ENCODE data around the gene ZNF544. TPM values are rescaled to one million over a fixed set of nuclear protein-coding genes. Genes with fewer than 3 reads are reported as not detected.

The ZNF544 gene
- polyA plus RNA-seq, 1 donor from 2014 or later = 22.7 TPM

DNA sequence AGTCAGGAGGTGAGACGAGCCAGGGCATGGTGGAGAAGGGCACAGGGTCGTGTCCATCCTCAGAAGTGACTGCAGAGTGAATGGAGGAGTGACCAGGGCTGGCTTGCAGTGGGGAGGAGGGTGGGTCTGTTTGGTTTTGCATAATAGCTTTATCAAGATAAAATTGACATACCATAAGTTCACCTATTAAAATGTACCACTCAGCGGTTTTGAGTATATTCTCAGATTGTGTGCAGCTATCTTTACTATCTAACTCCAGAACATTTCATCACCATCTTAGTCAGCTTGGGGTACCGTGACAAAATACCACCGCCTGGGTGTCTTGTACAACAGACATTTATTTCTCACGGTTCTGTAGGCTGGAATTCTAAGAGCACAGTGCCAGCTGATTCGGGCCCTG lies 63.2 kb downstream of the ZNF544 start:
- H3K36me3 ChIP-seq (ENCODE audit: insufficient read depth, low read length) = peaks cover 58% of the 10 kb centered on the region
- peaks cover 42% of the 10 kb centered on the region for H3K9me3 ChIP-seq (ENCODE audit: low read length)
- TF ChIP-seq EZH2 (IDR thresholded peaks at IDR 0.05; ENCODE audit: borderline replicate concordance, insufficient read depth, low read length, poor library complexity, severe bottlenecking) (no peak), POLR2AphosphoS5 (IDR thresholded peaks at IDR 0.05) (no peak), EP300 (conservative IDR thresholded peaks at IDR 0.05; ENCODE audit: poor library complexity, severe bottlenecking) (no peak), TAF1 (IDR thresholded peaks at IDR 0.05; ENCODE audit: low read depth) (no peak), SMC3 (conservative IDR thresholded peaks at IDR 0.05; ENCODE audit: poor library complexity) (no peak)
- TF ChIP-seq, protein P1, sequence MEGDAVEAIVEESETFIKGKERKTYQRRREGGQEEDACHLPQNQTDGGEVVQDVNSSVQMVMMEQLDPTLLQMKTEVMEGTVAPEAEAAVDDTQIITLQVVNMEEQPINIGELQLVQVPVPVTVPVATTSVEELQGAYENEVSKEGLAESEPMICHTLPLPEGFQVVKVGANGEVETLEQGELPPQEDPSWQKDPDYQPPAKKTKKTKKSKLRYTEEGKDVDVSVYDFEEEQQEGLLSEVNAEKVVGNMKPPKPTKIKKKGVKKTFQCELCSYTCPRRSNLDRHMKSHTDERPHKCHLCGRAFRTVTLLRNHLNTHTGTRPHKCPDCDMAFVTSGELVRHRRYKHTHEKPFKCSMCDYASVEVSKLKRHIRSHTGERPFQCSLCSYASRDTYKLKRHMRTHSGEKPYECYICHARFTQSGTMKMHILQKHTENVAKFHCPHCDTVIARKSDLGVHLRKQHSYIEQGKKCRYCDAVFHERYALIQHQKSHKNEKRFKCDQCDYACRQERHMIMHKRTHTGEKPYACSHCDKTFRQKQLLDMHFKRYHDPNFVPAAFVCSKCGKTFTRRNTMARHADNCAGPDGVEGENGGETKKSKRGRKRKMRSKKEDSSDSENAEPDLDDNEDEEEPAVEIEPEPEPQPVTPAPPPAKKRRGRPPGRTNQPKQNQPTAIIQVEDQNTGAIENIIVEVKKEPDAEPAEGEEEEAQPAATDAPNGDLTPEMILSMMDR (IDR thresholded peaks at IDR 0.05; ENCODE audit: poor library complexity, severe bottlenecking) = no peak

DNA sequence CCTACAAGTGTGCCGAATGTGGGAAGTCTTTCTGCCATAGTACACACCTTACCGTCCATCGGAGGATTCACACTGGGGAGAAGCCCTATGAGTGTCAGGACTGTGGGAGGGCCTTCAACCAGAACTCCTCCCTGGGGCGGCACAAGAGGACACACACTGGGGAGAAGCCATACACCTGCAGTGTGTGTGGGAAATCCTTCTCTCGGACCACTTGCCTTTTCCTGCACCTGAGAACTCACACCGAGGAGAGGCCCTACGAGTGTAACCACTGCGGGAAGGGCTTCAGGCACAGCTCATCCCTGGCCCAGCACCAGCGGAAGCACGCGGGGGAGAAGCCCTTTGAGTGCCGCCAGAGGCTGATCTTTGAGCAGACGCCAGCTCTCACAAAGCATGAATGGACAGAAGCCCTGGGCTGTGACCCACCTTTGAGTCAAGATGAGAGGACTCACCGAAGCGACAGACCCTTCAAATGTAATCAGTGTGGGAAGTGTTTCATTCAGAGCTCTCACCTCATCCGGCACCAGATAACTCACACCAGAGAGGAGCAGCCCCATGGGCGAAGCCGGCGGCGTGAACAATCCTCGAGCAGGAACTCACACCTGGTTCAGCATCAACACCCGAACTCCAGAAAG lies 66.1 kb downstream of the ZNF544 start:
- Histone ChIP-seq H3F3A (ENCODE audit: insufficient read depth, low read length, poor library complexity, severe bottlenecking) (no peaks in the 10 kb centered on the region), H2AFZ (ENCODE audit: low read depth, low read length) (no peak overlapping the region), H3K36me3 (ENCODE audit: insufficient read depth, low read length) (peaks cover 42% of the 10 kb centered on the region), H3K9me3 (ENCODE audit: low read length) (peaks cover 35% of the 10 kb centered on the region), H4K20me1 (ENCODE audit: insufficient read depth) (no peaks in the 10 kb centered on the region), H3K27me3 (ENCODE audit: insufficient read depth, low read depth, low read length) (no peaks in the 10 kb centered on the region), H3K4me2 (ENCODE audit: low read length) (no peak overlapping the region), H3K79me2 (replicated peaks; ENCODE audit: insufficient read depth, low read length) (peaks cover 25% of the 10 kb centered on the region), H3K9ac (ENCODE audit: low read length) (no peak overlapping the region), H3K27ac (ENCODE audit: low read length) (no peak overlapping the region), H3K9me2 (ENCODE audit: insufficient read depth, low read length) (no peaks in the 10 kb centered on the region), H3K4me3 (ENCODE audit: low read length) (no peak overlapping the region)
- TF ChIP-seq SMC3 (conservative IDR thresholded peaks at IDR 0.05; ENCODE audit: poor library complexity) (no peak), EP300 (conservative IDR thresholded peaks at IDR 0.05; ENCODE audit: poor library complexity, severe bottlenecking) (no peak), MXI1 (conservative IDR thresholded peaks at IDR 0.05; ENCODE audit: poor library complexity, severe bottlenecking) (no peak), POLR2AphosphoS5 (IDR thresholded peaks at IDR 0.05) (no peak), REST (IDR thresholded peaks at IDR 0.05; ENCODE audit: borderline replicate concordance) (no peak), EZH2 (IDR thresholded peaks at IDR 0.05; ENCODE audit: borderline replicate concordance, insufficient read depth, low read length, poor library complexity, severe bottlenecking) (no peak), TAF1 (IDR thresholded peaks at IDR 0.05; ENCODE audit: low read depth) (no peak)

More for the DNA sequence above, 63.2 kb downstream of the ZNF544 start:
- no peaks in the 10 kb centered on the region for H3K9me2 ChIP-seq (ENCODE audit: insufficient read depth, low read length)
- H3K79me2 ChIP-seq (replicated peaks; ENCODE audit: insufficient read depth, low read length) = peaks cover 20% of the 10 kb centered on the region
- no peak overlapping the region for H3K4me2 ChIP-seq (ENCODE audit: low read length)
- H4K20me1 ChIP-seq (ENCODE audit: insufficient read depth) = no peaks in the 10 kb centered on the region
- H3F3A ChIP-seq (ENCODE audit: insufficient read depth, low read length, poor library complexity, severe bottlenecking) = no peaks in the 10 kb centered on the region
- H3K27me3 ChIP-seq (ENCODE audit: insufficient read depth, low read depth, low read length) = no peaks in the 10 kb centered on the region
- no peak overlapping the region for H3K27ac ChIP-seq (ENCODE audit: low read length)
- no peak overlapping the region for H3K9ac ChIP-seq (ENCODE audit: low read length)
- no peak overlapping the region for H3K4me3 ChIP-seq (ENCODE audit: low read length)
- H2AFZ ChIP-seq (ENCODE audit: low read depth, low read length) = no peak overlapping the region

All from neural cell (in vitro differentiated cells).